WTC11 (cell line): ENCODE measurements around the gene SP100. TPM values are rescaled to one million over a fixed set of nuclear protein-coding genes. Genes with fewer than 3 reads are reported as not detected.

Experiments
- ATAC-seq: fragments of 200-7000 bp; cut with Tn5 transposase; 2 replicates; pipeline ENCODE4 v1.10.0; 2021; ENCODE audit warnings: mild to moderate bottlenecking, moderate library complexity
- CTCF ChIA-PET: fragments of 300-600 bp; sonication (Branson Sonifier 250); formaldehyde crosslinking; loops from one replicate; lab custom pipeline; 2021; ENCODE audit warnings: antibody characterized with exemption; lab: Charles Lee
- POLR2A ChIA-PET: fragments of 350-600 bp; sonication (Branson Sonifier 250); formaldehyde crosslinking; loops from one replicate; lab custom pipeline; 2021; ENCODE audit warnings: antibody characterized with exemption; lab: Charles Lee
- DNase-seq: peaks from one replicate; pipeline ENCODE4 v3.0.0; 2021; ENCODE audit warnings: low spot score
- H3K27ac Mint-ChIP-seq: 2 replicates; pipeline ENCODE4 v1.8.0; 2021; ENCODE audit warnings: mixed read lengths
- H3K27me3 Mint-ChIP-seq: 2 replicates; pipeline ENCODE4 v1.8.0; 2021; ENCODE audit warnings: low read depth, mild to moderate bottlenecking, moderate library complexity, mixed read lengths
- H3K36me3 Mint-ChIP-seq: 2 replicates; pipeline ENCODE4 v1.8.0; 2021; ENCODE audit warnings: mixed read lengths
- H3K4me1 Mint-ChIP-seq: 2 replicates; pipeline ENCODE4 v1.8.0; 2022; ENCODE audit warnings: mixed read lengths
- H3K4me3 Mint-ChIP-seq: 2 replicates; pipeline ENCODE4 v1.8.0; 2021; ENCODE audit warnings: mild to moderate bottlenecking, moderate library complexity, mixed read lengths
- H3K9me3 Mint-ChIP-seq: 2 replicates; pipeline ENCODE4 v1.8.0; 2021; ENCODE audit warnings: mixed read lengths
- ATF1 ChIP-seq: sonication (generic); formaldehyde crosslinking; IDR thresholded peaks from 2 replicates; pipeline ENCODE4 v1.8.1; 2023; ENCODE audit warnings: mild to moderate bottlenecking, moderate library complexity, missing genetic modification reagents
- CREB1 ChIP-seq: sonication (generic); formaldehyde crosslinking; IDR thresholded peaks from 2 replicates; pipeline ENCODE4 v1.8.0; 2023; ENCODE audit warnings: mild to moderate bottlenecking, missing genetic modification reagents
- FOXK1 ChIP-seq: sonication (generic); formaldehyde crosslinking; IDR thresholded peaks from 2 replicates; pipeline ENCODE4 v1.8.0; 2022; ENCODE audit warnings: mild to moderate bottlenecking, moderate library complexity, missing genetic modification reagents
- HMGA2 ChIP-seq: fragments of 250-450 bp; sonication (Bioruptor Pico); IDR thresholded peaks from 2 replicates; pipeline ENCODE4 v1.4.0; 2021; ENCODE audit warnings: mild to moderate bottlenecking, moderate library complexity
- IRF2 ChIP-seq: sonication (generic); formaldehyde crosslinking; IDR thresholded peaks from 2 replicates; pipeline ENCODE4 v1.8.0; 2022; ENCODE audit warnings: low read depth, missing genetic modification reagents, borderline replicate concordance
- NFYB ChIP-seq: sonication (generic); formaldehyde crosslinking; conservative IDR thresholded peaks from 2 replicates; pipeline ENCODE4 v1.8.0; 2022; ENCODE audit warnings: low read depth, missing genetic modification reagents
- NR2C2 ChIP-seq: sonication (generic); formaldehyde crosslinking; IDR thresholded peaks from 2 replicates; pipeline ENCODE4 v1.8.0; 2022; ENCODE audit warnings: mild to moderate bottlenecking, missing genetic modification reagents
- NR3C1 ChIP-seq: sonication (generic); formaldehyde crosslinking; conservative IDR thresholded peaks from 2 replicates; pipeline ENCODE4 v1.8.1; 2023; ENCODE audit warnings: low read depth, mild to moderate bottlenecking, missing genetic modification reagents
- OVOL2 ChIP-seq: fragments of 250-450 bp; sonication (Bioruptor Pico); IDR thresholded peaks from 2 replicates; pipeline ENCODE4 v1.9.0; 2021; ENCODE audit warnings: mild to moderate bottlenecking, borderline replicate concordance
- PRDM15 ChIP-seq: sonication (generic); formaldehyde crosslinking; IDR thresholded peaks from 2 replicates; pipeline ENCODE4 v1.8.0; 2022; ENCODE audit warnings: missing genetic modification reagents
- RELA ChIP-seq: sonication (generic); formaldehyde crosslinking; IDR thresholded peaks from 2 replicates; pipeline ENCODE4 v1.8.1; 2022; ENCODE audit warnings: missing genetic modification reagents, mild to moderate bottlenecking, borderline replicate concordance
- TCF7 ChIP-seq: sonication (generic); formaldehyde crosslinking; IDR thresholded peaks from 2 replicates; pipeline ENCODE4 v1.8.0; 2022; ENCODE audit warnings: mild to moderate bottlenecking, low read depth, missing genetic modification reagents, moderate library complexity
- ZBTB21 ChIP-seq: sonication (generic); formaldehyde crosslinking; IDR thresholded peaks from 2 replicates; pipeline ENCODE4 v1.8.1; 2023; ENCODE audit warnings: mild to moderate bottlenecking, missing genetic modification reagents, borderline replicate concordance
- ZMAT4 ChIP-seq: fragments of 250-450 bp; sonication (Bioruptor Pico); IDR thresholded peaks from 2 replicates; pipeline ENCODE4 v1.9.0; 2021; ENCODE audit warnings: mild to moderate bottlenecking
- ZNF138 ChIP-seq: sonication (generic); formaldehyde crosslinking; conservative IDR thresholded peaks from 2 replicates; pipeline ENCODE4 v1.8.1; 2022; ENCODE audit warnings: mild to moderate bottlenecking, moderate library complexity, missing genetic modification reagents
- ZNF232 ChIP-seq: sonication (generic); formaldehyde crosslinking; IDR thresholded peaks from 2 replicates; pipeline ENCODE4 v1.8.0; 2022; ENCODE audit warnings: mild to moderate bottlenecking, missing genetic modification reagents
- ZNF396 ChIP-seq: fragments of 250-450 bp; sonication (Bioruptor Pico); IDR thresholded peaks from 2 replicates; pipeline ENCODE4 v1.8.0; 2021; ENCODE audit warnings: mild to moderate bottlenecking, moderate library complexity, borderline replicate concordance
- ZNF512 ChIP-seq: sonication (generic); formaldehyde crosslinking; IDR thresholded peaks from 2 replicates; pipeline ENCODE4 v1.8.1; 2022; ENCODE audit warnings: missing genetic modification reagents, borderline replicate concordance
- ZNF532 ChIP-seq: fragments of 250-450 bp; sonication (Bioruptor Pico); IDR thresholded peaks from 2 replicates; pipeline ENCODE4 v1.9.0; 2021; ENCODE audit warnings: mild to moderate bottlenecking, borderline replicate concordance
- total RNA-seq: library from RNA; stranded (reverse); gene quantifications from 3 replicates; pipeline ENCODE4 v1.2.3, GENCODE V29; 2021
- TF ChIP-seq, protein P1 (sequence below): sonication (generic); formaldehyde crosslinking; IDR thresholded peaks from 2 replicates; pipeline ENCODE4 v1.8.1; 2022; ENCODE audit warnings: mild to moderate bottlenecking, moderate library complexity, missing genetic modification reagents

Gene SP100
- total RNA-seq, 1 experiment from 2014 or later: 1.3 TPM

GRCh38 chr2:230520061-230520874, 104.3 kb downstream of the SP100 start:
- ATAC-seq (no peak), DNase-seq (no peak)
- Mint-ChIP-seq H3K4me1 (no peaks in the 10 kb centered on the region), H3K4me3 (no peak overlapping the region), H3K27ac (no peak overlapping the region), H3K27me3 (no peaks in the 10 kb centered on the region; the same call in 1 of the 2 replicates), H3K36me3 (peaks cover 26% of the 10 kb centered on the region), H3K9me3 (peaks cover 42% of the 10 kb centered on the region)
- ChIA-PET CTCF (no interaction called here), POLR2A (no interaction called here)
- TF ChIP-seq ATF1 (CRISPR knock-in tag) (no peak), ZMAT4 (CRISPR knock-in tag) (no peak), NR2C2 (CRISPR knock-in tag) (no peak), ZNF512 (no peak), CREB1 (no peak), TCF7 (CRISPR knock-in tag) (no peak), RELA (CRISPR knock-in tag) (no peak), FOXK1 (CRISPR knock-in tag) (no peak), ZNF532 (CRISPR knock-in tag) (no peak), NR3C1 (CRISPR knock-in tag) (no peak), ZBTB21 (CRISPR knock-in tag) (no peak), ZNF138 (CRISPR knock-in tag) (no peak), IRF2 (no peak)

DNA sequence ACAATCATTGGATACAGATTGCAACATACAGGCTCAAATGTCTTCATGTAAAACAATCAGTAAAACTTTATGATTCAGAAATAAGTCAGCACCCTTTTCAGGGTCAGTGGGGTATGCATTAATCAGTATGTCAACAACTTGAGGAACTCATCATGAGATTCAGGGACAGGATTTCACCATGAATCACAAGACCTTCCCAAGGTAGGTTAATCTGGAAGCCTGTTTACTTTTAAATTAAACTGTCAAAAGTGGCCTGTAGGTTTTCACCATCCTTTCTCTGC, 104.8 kb downstream of the SP100 start:
- ChIA-PET POLR2A (no interaction called here), CTCF (no interaction called here)
- TF ChIP-seq NFYB (CRISPR knock-in tag): no peak
- Mint-ChIP-seq H3K4me3 (no peak overlapping the region), H3K4me1 (no peaks in the 10 kb centered on the region), H3K27me3 (no peaks in the 10 kb centered on the region; the same call in 1 of the 2 replicates), H3K27ac (no peak overlapping the region), H3K9me3 (peaks cover 47% of the 10 kb centered on the region), H3K36me3 (peaks cover 31% of the 10 kb centered on the region)
- ATAC-seq (no peak), DNase-seq (no peak)

DNA sequence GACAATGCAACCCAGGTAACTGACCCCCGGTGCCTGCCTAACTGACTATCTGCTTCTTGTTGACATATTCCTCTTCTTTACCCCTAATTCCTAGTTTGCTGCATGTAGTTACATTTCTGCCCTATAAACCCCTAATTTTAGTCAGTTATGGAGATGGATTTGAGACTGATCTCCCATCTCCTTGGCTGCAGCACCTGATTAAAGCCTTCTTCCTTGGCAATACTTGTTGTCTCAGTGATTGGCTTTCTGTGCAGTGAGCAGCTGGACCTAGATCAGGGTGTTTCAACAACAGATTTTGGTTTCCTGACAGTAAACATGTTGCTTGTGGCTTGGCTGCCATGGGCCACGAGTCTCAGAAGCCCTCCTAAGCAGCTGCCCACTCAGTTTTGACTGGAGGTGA, 105.4 kb downstream of the SP100 start:
- no peaks in the 10 kb centered on the region; the same call in 1 of the 2 replicates for H3K27me3 Mint-ChIP-seq
- ChIA-PET CTCF (no interaction called here), POLR2A (no interaction called here)
- H3K4me3 Mint-ChIP-seq: no peak overlapping the region
- ATAC-seq (no peak), DNase-seq (no peak)
- no peak overlapping the region for H3K27ac Mint-ChIP-seq
- H3K4me1 Mint-ChIP-seq: no peaks in the 10 kb centered on the region
- H3K36me3 Mint-ChIP-seq: peaks cover 36% of the 10 kb centered on the region
- peaks cover 47% of the 10 kb centered on the region for H3K9me3 Mint-ChIP-seq
- TF ChIP-seq ZNF396 (CRISPR knock-in tag) (no peak), PRDM15 (CRISPR knock-in tag) (no peak), ZNF232 (CRISPR knock-in tag) (no peak), HMGA2 (no peak), OVOL2 (no peak), ZNF512 (no peak)
- TF ChIP-seq, protein P1, sequence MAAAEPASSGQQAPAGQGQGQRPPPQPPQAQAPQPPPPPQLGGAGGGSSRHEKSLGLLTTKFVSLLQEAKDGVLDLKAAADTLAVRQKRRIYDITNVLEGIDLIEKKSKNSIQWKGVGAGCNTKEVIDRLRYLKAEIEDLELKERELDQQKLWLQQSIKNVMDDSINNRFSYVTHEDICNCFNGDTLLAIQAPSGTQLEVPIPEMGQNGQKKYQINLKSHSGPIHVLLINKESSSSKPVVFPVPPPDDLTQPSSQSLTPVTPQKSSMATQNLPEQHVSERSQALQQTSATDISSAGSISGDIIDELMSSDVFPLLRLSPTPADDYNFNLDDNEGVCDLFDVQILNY (CRISPR knock-in tag): no peak
